Left lung (tissue), 10 donors: ENCODE measurements around the gene CAMTA1. TPM values are rescaled to one million over a fixed set of nuclear protein-coding genes. Genes with fewer than 3 reads are reported as not detected.
A peak's percentile ranks its signal among the peaks of the same experiment; 100 is the strongest.

Experiments
- ATAC-seq: fragments of 200-7000 bp; cut with Tn5 transposase; one replicate; pipeline ENCODE4 v1.9.1; 2020; ENCODE audit warnings: moderate library complexity
- DNase-seq, 4 donors: peaks; one replicate each; pipeline ENCODE4 v3.0.0-alpha.2; 2013 to 2020
- H3K27ac ChIP-seq, 2 donors: fragments of 200-600 bp; sonication (generic) in 1 of 2; one replicate each; pipeline versions ENCODE4 v1.5.0 to v1.8.0; 2020 to 2021
- H3K27me3 ChIP-seq, 2 donors: fragments of 200-600 bp; sonication (generic) in 1 of 2; one replicate each; pipeline versions ENCODE4 v1.5.0 to v1.8.0; 2020 to 2021
- H3K36me3 ChIP-seq, 2 donors: fragments of 200-600 bp; sonication (generic) in 1 of 2; one replicate each; pipeline versions ENCODE4 v1.5.0 to v1.8.0; 2020 to 2021
- H3K4me1 ChIP-seq, 2 donors: fragments of 200-600 bp; one replicate each; pipeline ENCODE4 v1.8.0; 2021
- H3K4me3 ChIP-seq, 2 donors: fragments of 200-600 bp; sonication (generic) in 1 of 2; one replicate each; pipeline versions ENCODE4 v1.5.0 to v1.8.0; 2020 to 2021; ENCODE audit warnings: mild to moderate bottlenecking in 1 of 2
- H3K9me3 ChIP-seq, 2 donors: fragments of 200-600 bp; sonication (generic) in 1 of 2; one replicate each; pipeline versions ENCODE4 v1.5.0 to v1.8.0; 2020 to 2021
- CTCF ChIP-seq, 2 donors: fragments of 200-600 bp; sonication (generic) in 1 of 2; IDR thresholded peaks; one replicate each; pipeline versions ENCODE4 v1.5.0 to v1.8.0; 2021; ENCODE audit warnings: antibody characterized with exemption in 2 of 2
- intact Hi-C, 2 donors: fragments of 100-400 bp; cut with DNase I; formaldehyde crosslinking; loops; one replicate each; pipeline versions ENCODE4 v1.11.2 to v1.14.2; 2022
- polyA plus RNA-seq, 6 donors: library from polyadenylated mRNA; unstranded; fragments of 120-200 nt; gene quantifications; one replicate each; pipeline ENCODE4 v1.2.1, GENCODE V29; 2013; ENCODE audit not compliant: insufficient read length in 6 of 6
- total RNA-seq, 2 donors: library from RNA; stranded (reverse); fragmentation: NEBNext Ultra II Directional; extraction: Animal tissue kit (Norgen Biotek cat#: 25700); gene quantifications; one replicate each; pipeline ENCODE4 v1.2.1, GENCODE V29; 2021
- donor health status: DM: no; HTN: yes; CAD: no.
- donor health status: DM: no; HTN: no; CAD: no.

Gene CAMTA1
- total and polyA plus RNA-seq, 8 donors, result 42.7 to 69.1 (median 49.4) TPM

GRCh38 chr1:7675431-7676273 is 890.4 kb downstream of the CAMTA1 start:
- DNase-seq (peak in 1 of 4 donors; percentile 62), ATAC-seq (no peak)
- no peaks in the 10 kb centered on the region for H3K36me3 ChIP-seq
- peaks cover 0 to 20% of the 10 kb centered on the region in 2 donors for H3K27me3 ChIP-seq
- H3K4me1 ChIP-seq, result peaks cover 3 to 14% of the 10 kb centered on the region in 2 donors
- H3K27ac ChIP-seq, result no peak overlapping the region
- intact Hi-C loops, result no loop called here
- H3K4me3 ChIP-seq, result no peak overlapping the region
- H3K9me3 ChIP-seq, result no peaks in the 10 kb centered on the region
- no peak for TF ChIP-seq CTCF (IDR thresholded peaks at IDR 0.05)

- H3K36me3 ChIP-seq, result no peaks in the 10 kb centered on the region
- no peak for TF ChIP-seq CTCF (IDR thresholded peaks at IDR 0.05)
- ATAC-seq, result no peak
- no peaks in the 10 kb centered on the region for H3K9me3 ChIP-seq
- peaks cover 0 to 26% of the 10 kb centered on the region in 2 donors for H3K27me3 ChIP-seq
- peaks cover 5 to 19% of the 10 kb centered on the region in 2 donors for H3K4me1 ChIP-seq
- intact Hi-C loops, result no loop called here
- H3K27ac ChIP-seq, result no peak overlapping the region
- peak in 1 of 4 donors; percentile 65 for DNase-seq
- no peak overlapping the region for H3K4me3 ChIP-seq
These were observed 891.2 kb downstream of the CAMTA1 start for GRCh38 chr1:7676274-7676945.

- no peak for TF ChIP-seq CTCF (IDR thresholded peaks at IDR 0.05)
- ATAC-seq, result no peak
- Histone ChIP-seq H3K36me3 (no peaks in the 10 kb centered on the region), H3K27me3 (peaks cover 0 to 28% of the 10 kb centered on the region in 2 donors), H3K4me3 (no peak overlapping the region), H3K27ac (no peak overlapping the region), H3K9me3 (no peaks in the 10 kb centered on the region), H3K4me1 (peaks cover 5 to 19% of the 10 kb centered on the region in 2 donors)
- no peak for DNase-seq
- intact Hi-C loops, result no loop called here
These were observed 891.9 kb downstream of the CAMTA1 start for GRCh38 chr1:7677111-7677510.

- H3K36me3 ChIP-seq, result no peaks in the 10 kb centered on the region
- no peak overlapping the region for H3K27ac ChIP-seq
- intact Hi-C loops, result no loop called here
- no peak for ATAC-seq
- H3K9me3 ChIP-seq, result no peaks in the 10 kb centered on the region
- H3K4me3 ChIP-seq, result no peak overlapping the region
- peaks cover 0 to 28% of the 10 kb centered on the region in 2 donors for H3K27me3 ChIP-seq
- H3K4me1 ChIP-seq, result peaks cover 5 to 19% of the 10 kb centered on the region in 2 donors
- peak in 1 of 4 donors; percentile 57 for DNase-seq
- no peak for TF ChIP-seq CTCF (IDR thresholded peaks at IDR 0.05)
These were observed 892.6 kb downstream of the CAMTA1 start for GRCh38 chr1:7677815-7678214.
